OCI-LY1 (cell line): Measurements from ENCODE around the gene RNF144A.

ENCODE experiments used
- EZH2 ChIP-seq: fragments of 200-600 bp; sonication (generic), shearing (Covaris generic); IDR thresholded peaks from 2 replicates; pipeline ENCODE4 v1.8.0; 2017; ENCODE audit warnings: borderline replicate concordance, mixed run types, mild to moderate bottlenecking, antibody characterized with exemption, low read length, moderate library complexity, mixed read lengths
- TF ChIP-seq, protein P1 (sequence below): fragments of 200-600 bp; sonication (generic), shearing (Covaris generic); IDR thresholded peaks from 2 replicates; pipeline ENCODE4 v1.5.1; 2017; ENCODE audit warnings: mild to moderate bottlenecking, antibody characterized with exemption, low read length, moderate library complexity, mixed read lengths

GRCh38 chr2:6926071-6926732 lies 9.0 kb downstream of the RNF144A start:
- TF ChIP-seq, protein P1, sequence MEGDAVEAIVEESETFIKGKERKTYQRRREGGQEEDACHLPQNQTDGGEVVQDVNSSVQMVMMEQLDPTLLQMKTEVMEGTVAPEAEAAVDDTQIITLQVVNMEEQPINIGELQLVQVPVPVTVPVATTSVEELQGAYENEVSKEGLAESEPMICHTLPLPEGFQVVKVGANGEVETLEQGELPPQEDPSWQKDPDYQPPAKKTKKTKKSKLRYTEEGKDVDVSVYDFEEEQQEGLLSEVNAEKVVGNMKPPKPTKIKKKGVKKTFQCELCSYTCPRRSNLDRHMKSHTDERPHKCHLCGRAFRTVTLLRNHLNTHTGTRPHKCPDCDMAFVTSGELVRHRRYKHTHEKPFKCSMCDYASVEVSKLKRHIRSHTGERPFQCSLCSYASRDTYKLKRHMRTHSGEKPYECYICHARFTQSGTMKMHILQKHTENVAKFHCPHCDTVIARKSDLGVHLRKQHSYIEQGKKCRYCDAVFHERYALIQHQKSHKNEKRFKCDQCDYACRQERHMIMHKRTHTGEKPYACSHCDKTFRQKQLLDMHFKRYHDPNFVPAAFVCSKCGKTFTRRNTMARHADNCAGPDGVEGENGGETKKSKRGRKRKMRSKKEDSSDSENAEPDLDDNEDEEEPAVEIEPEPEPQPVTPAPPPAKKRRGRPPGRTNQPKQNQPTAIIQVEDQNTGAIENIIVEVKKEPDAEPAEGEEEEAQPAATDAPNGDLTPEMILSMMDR: no peak
- no peak for TF ChIP-seq EZH2
